Activated naive CD8-positive, alpha-beta T cell treated with anti-CD3 and anti-CD28 coated beads, Interleukin-2, amount 50 U/mL, for 16 hours (primary cell): ENCODE measurements around the gene ERICH6.

ENCODE experiments used
- DNase-seq: peaks from one replicate; pipeline ENCODE4 v3.0.0-alpha.2; 2020; ENCODE audit warnings: low read depth, low spot score

The ERICH6 gene

DNA sequence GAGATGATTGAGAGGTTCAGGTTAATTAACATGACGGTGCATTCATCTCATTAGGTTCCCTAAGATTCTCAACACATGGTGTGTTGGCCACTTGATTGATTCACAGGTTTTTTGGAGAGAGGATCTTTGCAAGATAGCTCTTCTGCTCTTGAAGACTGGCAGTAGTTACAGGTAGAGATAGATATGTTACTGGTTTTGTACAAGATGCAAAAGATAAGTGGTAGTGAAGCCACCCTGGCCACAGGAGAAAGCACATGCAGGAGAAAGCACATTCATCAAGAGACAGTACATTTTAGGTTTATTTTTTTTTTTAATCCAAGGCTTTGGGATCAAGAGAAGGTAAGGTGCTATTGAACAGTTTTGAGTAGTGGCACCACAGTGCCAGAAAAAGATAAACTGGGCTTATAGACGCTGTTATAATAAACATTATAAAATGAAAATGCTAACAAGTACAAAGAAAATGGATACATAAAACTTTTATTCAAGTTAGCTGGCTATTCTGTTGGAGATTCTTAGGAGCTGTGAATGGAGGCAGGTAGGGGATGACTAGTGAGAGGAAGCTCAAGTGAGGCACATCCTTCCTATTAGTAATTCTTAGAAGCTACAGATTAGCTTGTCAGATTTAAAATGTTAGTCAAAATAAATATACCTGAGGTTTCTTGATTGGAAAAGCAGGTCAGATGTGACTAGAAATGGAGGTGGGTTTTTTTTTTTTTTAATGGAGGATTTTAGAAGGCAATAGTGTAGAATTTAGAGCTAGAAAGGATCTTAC is 89.8 kb downstream of the ERICH6 start:
- DNase-seq, result no peak

DNA sequence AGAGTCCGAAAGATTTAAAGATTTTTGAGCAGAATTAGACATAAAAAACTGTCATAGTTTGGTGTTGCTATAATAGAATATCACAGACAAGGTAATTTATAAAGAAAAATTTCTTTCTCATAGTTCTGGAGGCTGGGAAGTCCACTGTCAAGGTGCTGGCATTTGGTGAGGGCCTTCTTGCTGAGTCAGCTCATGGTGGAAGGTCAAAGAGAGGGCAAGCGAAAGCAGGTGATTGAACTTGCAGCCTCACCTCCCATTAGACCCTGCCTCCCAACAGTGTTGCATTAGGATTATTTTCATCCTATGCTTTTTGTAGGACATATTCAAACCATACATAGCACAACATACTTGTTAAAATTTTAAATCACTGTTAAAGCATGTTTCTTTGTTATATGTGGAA is 90.7 kb downstream of the ERICH6 start:
- no peak for DNase-seq

DNA sequence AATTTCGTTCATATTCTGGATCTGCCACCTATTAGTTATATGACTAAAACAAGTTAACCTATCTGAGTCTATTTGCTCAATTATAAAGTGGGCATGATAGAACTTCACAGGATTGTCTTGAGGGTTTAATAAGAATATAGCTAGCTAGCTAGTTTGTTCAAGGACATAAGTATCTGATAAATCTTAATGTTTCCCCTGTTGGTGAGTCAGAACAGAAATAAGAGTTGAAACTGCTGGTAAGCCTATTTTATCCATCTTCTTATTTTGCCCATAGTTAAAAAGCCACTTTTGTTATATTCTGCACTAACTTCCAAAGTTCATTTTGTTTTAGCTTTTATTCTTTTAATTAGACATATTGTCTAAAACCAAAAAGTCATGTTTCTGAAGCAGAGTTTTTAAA is 91.2 kb downstream of the ERICH6 start:
- DNase-seq, result no peak

DNA sequence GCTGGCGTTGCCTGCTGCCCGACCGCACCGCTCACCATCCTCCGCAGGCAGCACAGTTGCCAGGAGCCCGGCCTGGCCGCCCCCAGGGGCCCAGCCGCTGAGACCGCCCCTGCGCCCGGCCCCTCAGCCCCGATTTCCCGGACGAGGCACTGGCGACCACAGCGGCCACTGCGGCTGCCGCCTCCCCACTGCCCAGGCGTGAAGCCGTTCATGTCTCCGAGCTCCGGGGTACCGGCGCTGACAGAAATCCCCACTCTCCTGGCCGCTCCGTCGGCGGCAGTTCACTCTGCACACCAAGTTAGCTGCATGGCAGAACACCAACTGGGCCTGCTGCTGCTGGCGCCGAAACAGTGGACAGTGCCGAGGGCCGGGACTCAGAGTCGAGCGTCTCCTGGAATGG is 92.1 kb downstream of the ERICH6 start:
- no peak for DNase-seq

DNA sequence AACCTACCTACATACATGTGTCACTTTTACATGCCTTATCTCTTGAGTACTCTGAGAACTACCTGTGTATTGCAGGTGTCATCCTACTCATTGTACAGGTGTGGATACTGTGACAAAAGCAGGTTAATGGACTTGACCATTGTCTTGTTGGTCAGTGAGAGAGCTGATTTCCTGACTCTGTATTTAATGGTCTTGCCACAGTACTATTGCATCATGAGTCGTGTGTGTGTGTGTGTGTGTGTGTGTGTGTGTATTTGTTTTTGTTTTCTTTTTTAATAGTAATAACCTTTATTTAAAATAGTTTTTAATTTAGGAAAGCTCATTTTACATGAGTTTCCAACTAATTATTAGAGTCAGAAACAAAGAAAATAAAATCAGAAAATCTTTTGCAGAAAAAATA is 92.9 kb downstream of the ERICH6 start:
- no peak for DNase-seq

DNA sequence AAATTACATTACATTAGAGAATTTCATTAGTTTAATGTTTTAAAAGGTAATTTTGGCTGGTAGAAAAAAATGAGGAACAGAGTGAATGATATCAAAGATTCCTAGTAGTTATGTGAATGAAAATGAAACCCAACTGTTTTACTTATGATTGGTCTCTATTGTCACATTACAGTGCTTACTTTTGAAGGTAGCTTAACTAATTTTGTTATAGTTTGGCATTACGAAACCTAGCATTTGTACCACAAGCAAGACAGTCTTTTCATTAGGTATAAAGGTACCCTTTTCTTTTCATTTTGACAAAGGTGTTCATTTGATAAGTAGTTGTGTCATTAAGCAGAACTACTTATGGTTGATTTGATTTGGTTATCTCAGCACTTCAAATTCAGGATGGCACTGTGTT is 93.7 kb downstream of the ERICH6 start:
- no peak for DNase-seq
